K562 (cell line): ENCODE data around the gene APOB. TPM values are rescaled to one million over a fixed set of nuclear protein-coding genes. Genes with fewer than 3 reads are reported as not detected.

Experiments
- ATF4 ChIP-seq: fragments of 450-650 bp; formaldehyde crosslinking; IDR thresholded peaks from 2 replicates; pipeline ENCODE4 v1.4.0; 2022; ENCODE audit warnings: mild to moderate bottlenecking, moderate library complexity
- ELK1 ChIP-seq: sonication (generic); formaldehyde crosslinking; IDR thresholded peaks from 2 replicates; pipeline ENCODE4 v1.8.1; 2022; ENCODE audit warnings: missing genetic modification reagents
- FUS ChIP-seq: fragments of 200-400 bp; formaldehyde crosslinking; optimal IDR thresholded peaks from 2 replicates; pipeline ENCODE3; 2017; ENCODE audit warnings: low read depth, low read length
- MTA3 ChIP-seq: fragments of 450-650 bp; formaldehyde crosslinking; IDR thresholded peaks from 2 replicates; pipeline ENCODE4 v1.6.1; 2017; ENCODE audit warnings: mild to moderate bottlenecking, borderline replicate concordance
- SIRT6 ChIP-seq: IDR thresholded peaks from one replicate; pipeline ENCODE4 v1.6.1; 2012; ENCODE audit warnings: low read depth, mild to moderate bottlenecking, control low read depth, inconsistent platforms, low read length, moderate library complexity
- TCF15 ChIP-seq: fragments of 250-450 bp; sonication (Bioruptor Pico); IDR thresholded peaks from 2 replicates; pipeline ENCODE4 v1.8.0; 2022; ENCODE audit warnings: moderate library complexity, mild to moderate bottlenecking, inconsistent platforms
- ZNF274 ChIP-seq: IDR thresholded peaks from 2 replicates; pipeline ENCODE4 v1.6.1; 2011; ENCODE audit warnings: low read depth, mild to moderate bottlenecking, low read length, moderate library complexity, borderline replicate concordance
- ZNF436 ChIP-seq: fragments of 250-450, 450-650 bp; sonication (Bioruptor Pico); formaldehyde crosslinking; IDR thresholded peaks from 2 replicates; pipeline ENCODE4 v1.7.0; 2020; ENCODE audit warnings: mild to moderate bottlenecking
- ZNF77 ChIP-seq: fragments of 250-450 bp; sonication (Bioruptor Pico); IDR thresholded peaks from 2 replicates; pipeline ENCODE4 v1.5.0; 2020
- polyA plus RNA-seq, 8 experiments: library from polyadenylated mRNA; depleted of rRNA in 4 of 8; stranded (reverse) in 5 of 8; unstranded in 3 of 8; fragments of >200 nt; fragmentation: Nextera tagmentation in 2 of 8; fragmentation: Illumina TruSeq in 1 of 8; extraction: Ambion mirVana in 2 of 8; extraction: Trizol in 1 of 8; gene quantifications; 2 replicates each; pipeline versions ENCODE4 v1.2.1 to v1.2.3, GENCODE V29; 2011 to 2014; ENCODE audit warnings: inconsistent platforms in 1 of 8, missing spikeins in 1 of 8
- total RNA-seq, 7 experiments: library from RNA; depleted of rRNA in 6 of 7; stranded (reverse); fragments of >200 nt in 6 of 7; fragmentation: Illumina TruSeq in 2 of 7; extraction: Trizol in 2 of 7; gene quantifications; 2 replicates each; pipeline versions ENCODE4 v1.2.1 to v1.2.3, GENCODE V29; 2011 to 2021; ENCODE audit warnings: low replicate concordance in 1 of 7

The APOB gene
- total and polyA plus RNA-seq, 9 of the 15 experiments (the other 6 are each of a cell fraction or from before 2014, with no cell fraction given) = 0.73 TPM; not detected in 8

GRCh38 chr2:21050164-21050563, 6.3 kb upstream of the APOB start (continued):
- TF ChIP-seq TCF15 (CRISPR knock-in tag) (no peak), ATF4 (CRISPR knock-in tag) (no peak), MTA3 (no peak), ZNF274 (no peak), ELK1 (CRISPR knock-in tag) (no peak), ZNF77 (no peak), FUS (no peak), ZNF436 (CRISPR knock-in tag) (no peak), SIRT6 (no peak)
- TF ChIP-seq, all 486 proteins: peak for 0
